CD14-positive monocyte (primary cell): Measurements from ENCODE around the gene BNC2. TPM values are rescaled to one million over a fixed set of nuclear protein-coding genes. Genes with fewer than 3 reads are reported as not detected.

Experiments
- DNase-seq, 3 donors: peaks; one replicate each; pipeline ENCODE4 v3.0.0-alpha.2; 2011 to 2022
- H2AFZ ChIP-seq: 2 replicates; pipeline ENCODE4 v1.6.0; 2012; ENCODE audit warnings: mild to moderate bottlenecking, low read depth, low read length, inconsistent platforms; ENCODE audit not compliant: insufficient read depth, poor library complexity, severe bottlenecking
- H3K27ac ChIP-seq, 2 donors: 1 replicate in 1 of 2; 2 replicates in 1 of 2; pipeline ENCODE4 v1.5.1; 2012 to 2013; ENCODE audit warnings: low read length in 2 of 2, control low read depth in 1 of 2, inconsistent platforms in 1 of 2, low read depth in 1 of 2, mild to moderate bottlenecking in 1 of 2
- H3K27me3 ChIP-seq, 2 donors: one replicate each; pipeline versions ENCODE4 v1.6.0 to v1.6.1; 2011 to 2013; ENCODE audit warnings: low read length in 2 of 2; ENCODE audit not compliant: control insufficient read depth in 2 of 2, insufficient read depth in 2 of 2
- H3K36me3 ChIP-seq, 2 donors: replicated peaks in 1 of 2; 1 replicate in 1 of 2; 2 replicates in 1 of 2; pipeline versions ENCODE4 v1.5.1 to v1.6.1; 2012 to 2013; ENCODE audit warnings: low read length in 2 of 2, control low read depth in 1 of 2, inconsistent platforms in 1 of 2, mild to moderate bottlenecking in 1 of 2; ENCODE audit not compliant: insufficient read depth in 2 of 2, control insufficient read depth in 1 of 2
- H3K4me1 ChIP-seq, 2 donors: 1 replicate in 1 of 2; 2 replicates in 1 of 2; pipeline versions ENCODE4 v1.5.1 to v1.6.1; 2012 to 2013; ENCODE audit warnings: low read length in 2 of 2, control low read depth in 1 of 2, inconsistent platforms in 1 of 2, mild to moderate bottlenecking in 1 of 2, moderate library complexity in 1 of 2; ENCODE audit not compliant: insufficient read depth in 2 of 2, control insufficient read depth in 1 of 2
- H3K4me2 ChIP-seq: replicated peaks from 2 replicates; pipeline ENCODE3; 2012; ENCODE audit warnings: low read length, moderate library complexity, mild to moderate bottlenecking; ENCODE audit not compliant: poor library complexity, severe bottlenecking; ENCODE audit errors: extremely low read depth
- H3K4me3 ChIP-seq, 3 experiments: fragments of 200-600 bp in 1 of 3; sonication (generic) in 1 of 3; replicated peaks in 1 of 3; 1 replicate in 2 of 3; 2 replicates in 1 of 3; pipeline ENCODE4 v1.5.1; 2011 to 2013; ENCODE audit warnings: low read length in 3 of 3, mild to moderate bottlenecking in 3 of 3, control low read depth in 2 of 3, low read depth in 2 of 3, inconsistent platforms in 1 of 3, moderate library complexity in 1 of 3
- H3K79me2 ChIP-seq: 2 replicates; pipeline ENCODE4 v1.6.0; 2012; ENCODE audit warnings: mild to moderate bottlenecking, control low read depth, inconsistent platforms, low read length, moderate library complexity; ENCODE audit not compliant: insufficient read depth
- H3K9ac ChIP-seq: 2 replicates; pipeline ENCODE4 v1.6.0; 2017; ENCODE audit warnings: low read length, mild to moderate bottlenecking; ENCODE audit not compliant: insufficient read depth, poor library complexity, severe bottlenecking
- H3K9me3 ChIP-seq, 2 donors: replicated peaks in 1 of 2; 1 replicate in 1 of 2; 2 replicates in 1 of 2; pipeline versions ENCODE4 v1.5.1 to v1.6.1; 2012 to 2013; ENCODE audit warnings: low read length in 2 of 2, control low read depth in 1 of 2; ENCODE audit not compliant: control insufficient read depth in 1 of 2, insufficient read depth in 1 of 2
- H4K20me1 ChIP-seq: 2 replicates; pipeline ENCODE4 v1.6.0; 2012; ENCODE audit warnings: mild to moderate bottlenecking, low read length, control low read depth, moderate library complexity; ENCODE audit not compliant: insufficient read depth
- H3K27ac Mint-ChIP-seq, 7 donors: one replicate each; pipeline ENCODE4 v1.8.0; 2020; ENCODE audit warnings: mild to moderate bottlenecking in 7 of 7, mixed read lengths in 7 of 7, moderate library complexity in 6 of 7, inconsistent platforms in 2 of 7
- H3K27me3 Mint-ChIP-seq, 3 donors: one replicate each; pipeline ENCODE4 v1.8.0; 2021 to 2022; ENCODE audit warnings: low read depth in 3 of 3, mild to moderate bottlenecking in 3 of 3, mixed read lengths in 3 of 3, moderate library complexity in 3 of 3, inconsistent platforms in 1 of 3
- H3K36me3 Mint-ChIP-seq, 2 donors: one replicate each; pipeline ENCODE4 v1.8.0; 2020; ENCODE audit warnings: mixed read lengths in 2 of 2, inconsistent platforms in 1 of 2, mild to moderate bottlenecking in 1 of 2
- H3K4me1 Mint-ChIP-seq: one replicate; pipeline ENCODE4 v1.8.0; 2020; ENCODE audit warnings: mild to moderate bottlenecking, mixed read lengths
- H3K4me3 Mint-ChIP-seq, 2 donors: one replicate each; pipeline ENCODE4 v1.8.0; 2020; ENCODE audit warnings: mild to moderate bottlenecking in 2 of 2, mixed read lengths in 2 of 2, moderate library complexity in 1 of 2
- H3K9me3 Mint-ChIP-seq, 7 donors: one replicate each; pipeline ENCODE4 v1.8.0; 2020 to 2022; ENCODE audit warnings: mixed read lengths in 7 of 7, mild to moderate bottlenecking in 6 of 7, moderate library complexity in 6 of 7, inconsistent platforms in 2 of 7
- WGBS: methylation state at CpG from one replicate; pipeline ENCODE4 v1.1.5; 2013; ENCODE audit warnings: missing lambda C conversion rate; ENCODE audit not compliant: insufficient coverage; 5-methylcytosine and 5-hydroxymethylcytosine counted together
- intact Hi-C, 2 donors: fragments of 100-400 bp; cut with micrococcal nuclease; formaldehyde crosslinking; loops; one replicate each; pipeline versions ENCODE4 v1.15.0 to v1.15.1; 2023
- polyA plus RNA-seq, 3 donors: library from polyadenylated mRNA; depleted of rRNA in 1 of 3; unstranded in 2 of 3; stranded (reverse) in 1 of 3; fragments of 300-500 nt in 2 of 3; fragments of >200 nt in 1 of 3; fragmentation: Illumina TruSeq in 2 of 3; gene quantifications; 1 replicate in 2 of 3; 2 replicates in 1 of 3; pipeline ENCODE4 v1.2.3, GENCODE V29; 2012 to 2021
- TF ChIP-seq, protein P1 (sequence below): fragments of 200-600 bp; IDR thresholded peaks from one replicate; pipeline ENCODE4 v1.8.0; 2022; ENCODE audit warnings: antibody characterized with exemption, mild to moderate bottlenecking

BNC2 gene
- polyA plus RNA-seq, 3 donors = 0.01 TPM; not detected in 2

DNA sequence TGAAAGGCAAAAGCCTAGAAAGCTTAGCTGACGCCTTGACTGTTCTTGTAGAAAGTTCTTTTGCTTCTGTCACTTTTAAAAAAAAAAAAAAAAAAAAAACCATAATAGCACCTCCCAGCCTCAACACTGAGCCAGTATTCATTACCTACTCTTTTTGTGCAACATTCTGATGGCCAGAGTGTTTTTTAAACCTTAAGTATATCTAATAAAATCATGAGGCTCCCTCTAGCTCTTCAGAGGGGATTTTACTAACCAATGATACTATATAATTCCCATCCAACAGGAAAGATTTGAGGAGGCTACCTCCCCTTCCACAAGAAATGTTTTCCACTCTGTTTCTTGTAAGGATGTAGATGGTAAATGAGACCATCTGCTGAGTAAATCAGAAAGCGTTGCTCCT is 3.9 kb downstream of the BNC2 start:
- no peak overlapping the region for H3K27ac ChIP-seq
- no peak overlapping the region for H3K9ac ChIP-seq
- Mint-ChIP-seq H3K4me1 (peaks cover 13% of the 10 kb centered on the region), H3K36me3 (peaks cover 0 to 4% of the 10 kb centered on the region in 2 donors), H3K4me3 (peak overlapping the region in 1 of 2 donors; percentile 7), H3K27ac (no peak overlapping the region), H3K27me3 (peaks cover 51 to 62% (median 52%) of the 10 kb centered on the region in 3 donors), H3K9me3 (peaks cover 0 to 10% (median 2%) of the 10 kb centered on the region in 7 donors)
- peaks cover 0 to 12% of the 10 kb centered on the region in 2 donors for H3K9me3 ChIP-seq
- WGBS = no CpG with 5 or more reads among the region's 2 CpGs
- no peak overlapping the region for H2AFZ ChIP-seq
- no peak for DNase-seq
- no peaks in the 10 kb centered on the region for H4K20me1 ChIP-seq
- peaks cover 32 to 54% of the 10 kb centered on the region in 2 donors for H3K27me3 ChIP-seq
- no peak overlapping the region for H3K4me2 ChIP-seq
- H3K79me2 ChIP-seq = no peaks in the 10 kb centered on the region
- no peaks in the 10 kb centered on the region for H3K36me3 ChIP-seq
- intact Hi-C loops = no loop called here
- H3K4me1 ChIP-seq = peaks cover 16 to 21% of the 10 kb centered on the region in 2 donors
- no peak overlapping the region for H3K4me3 ChIP-seq
- TF ChIP-seq, protein P1, sequence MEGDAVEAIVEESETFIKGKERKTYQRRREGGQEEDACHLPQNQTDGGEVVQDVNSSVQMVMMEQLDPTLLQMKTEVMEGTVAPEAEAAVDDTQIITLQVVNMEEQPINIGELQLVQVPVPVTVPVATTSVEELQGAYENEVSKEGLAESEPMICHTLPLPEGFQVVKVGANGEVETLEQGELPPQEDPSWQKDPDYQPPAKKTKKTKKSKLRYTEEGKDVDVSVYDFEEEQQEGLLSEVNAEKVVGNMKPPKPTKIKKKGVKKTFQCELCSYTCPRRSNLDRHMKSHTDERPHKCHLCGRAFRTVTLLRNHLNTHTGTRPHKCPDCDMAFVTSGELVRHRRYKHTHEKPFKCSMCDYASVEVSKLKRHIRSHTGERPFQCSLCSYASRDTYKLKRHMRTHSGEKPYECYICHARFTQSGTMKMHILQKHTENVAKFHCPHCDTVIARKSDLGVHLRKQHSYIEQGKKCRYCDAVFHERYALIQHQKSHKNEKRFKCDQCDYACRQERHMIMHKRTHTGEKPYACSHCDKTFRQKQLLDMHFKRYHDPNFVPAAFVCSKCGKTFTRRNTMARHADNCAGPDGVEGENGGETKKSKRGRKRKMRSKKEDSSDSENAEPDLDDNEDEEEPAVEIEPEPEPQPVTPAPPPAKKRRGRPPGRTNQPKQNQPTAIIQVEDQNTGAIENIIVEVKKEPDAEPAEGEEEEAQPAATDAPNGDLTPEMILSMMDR = no peak

GRCh38 chr9:16864649-16865434 is 5.6 kb downstream of the BNC2 start:
- Histone ChIP-seq H2AFZ (no peak overlapping the region), H3K79me2 (no peaks in the 10 kb centered on the region), H4K20me1 (no peaks in the 10 kb centered on the region), H3K36me3 (no peaks in the 10 kb centered on the region), H3K4me3 (no peak overlapping the region), H3K27me3 (peaks cover 31 to 43% of the 10 kb centered on the region in 2 donors), H3K9me3 (peaks cover 0 to 9% of the 10 kb centered on the region in 2 donors), H3K27ac (no peak overlapping the region), H3K4me2 (no peak overlapping the region), H3K9ac (no peak overlapping the region), H3K4me1 (peaks cover 4 to 5% of the 10 kb centered on the region in 2 donors)
- Mint-ChIP-seq H3K36me3 (peaks cover 0 to 2% of the 10 kb centered on the region in 2 donors), H3K27me3 (peaks cover 40 to 45% (median 42%) of the 10 kb centered on the region in 3 donors), H3K4me1 (peaks cover 6% of the 10 kb centered on the region), H3K27ac (peak overlapping the region in 1 of 7 donors; percentile 4), H3K4me3 (peak overlapping the region in 1 of 2 donors; percentile 16), H3K9me3 (peaks cover 0 to 14% (median 2%) of the 10 kb centered on the region in 7 donors)
- TF ChIP-seq, protein P1 = no peak
- no peak for DNase-seq
- 100% methylated on average over 2 of the region's 10 CpGs for WGBS
- intact Hi-C loops = no loop called here
